Kidney glomerular epithelial cell (primary cell): ENCODE data around the gene GLIPR1L1.
A peak's percentile ranks its signal among the peaks of the same experiment; 100 is the strongest.
"Not testable (repeated sequence)": the region's sequence is repeated elsewhere in the genome, so short reads cannot be mapped to it uniquely, and the experiment has no call there.

Experiments used
- DNase-seq: peaks from one replicate; lab custom pipeline; 2025; lab: John Stamatoyannopoulos, UW

Gene GLIPR1L1

DNA sequence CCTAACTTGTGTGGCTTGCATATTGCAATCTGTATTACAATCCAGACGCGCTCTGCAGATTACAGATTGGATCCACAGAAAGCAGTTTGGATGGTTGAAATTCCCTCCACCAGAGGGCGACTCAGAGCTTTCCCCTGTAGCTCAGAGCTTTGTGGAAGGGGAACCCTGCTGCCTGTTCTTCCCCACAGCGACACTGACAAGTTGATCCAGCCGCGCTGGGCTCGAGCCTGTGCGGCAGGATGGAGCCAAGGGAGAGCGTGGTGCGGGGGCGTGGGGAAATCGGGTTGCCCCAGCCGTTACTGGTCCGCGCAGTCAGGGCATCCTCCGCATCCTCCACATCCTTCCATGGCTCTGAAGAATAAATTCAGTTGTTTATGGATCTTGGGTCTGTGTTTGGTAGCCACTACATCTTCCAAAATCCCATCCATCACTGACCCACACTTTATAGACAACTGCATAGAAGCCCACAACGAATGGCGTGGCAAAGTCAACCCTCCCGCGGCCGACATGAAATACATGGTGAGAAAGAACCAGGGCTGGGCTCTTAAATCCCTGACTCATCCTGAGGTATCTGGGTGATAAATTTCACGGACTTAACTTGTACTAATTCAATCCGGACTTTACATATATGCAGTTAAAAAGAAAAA lies at the start of gene GLIPR1L1:
Gene GLIPR1L1, plus strand, starts transcription at position 287 of the 647 bp plus-strand sequence. Its CDS starts 59 bp downstream, at position 346.
- DNase-seq, result peak; percentile 75

DNA sequence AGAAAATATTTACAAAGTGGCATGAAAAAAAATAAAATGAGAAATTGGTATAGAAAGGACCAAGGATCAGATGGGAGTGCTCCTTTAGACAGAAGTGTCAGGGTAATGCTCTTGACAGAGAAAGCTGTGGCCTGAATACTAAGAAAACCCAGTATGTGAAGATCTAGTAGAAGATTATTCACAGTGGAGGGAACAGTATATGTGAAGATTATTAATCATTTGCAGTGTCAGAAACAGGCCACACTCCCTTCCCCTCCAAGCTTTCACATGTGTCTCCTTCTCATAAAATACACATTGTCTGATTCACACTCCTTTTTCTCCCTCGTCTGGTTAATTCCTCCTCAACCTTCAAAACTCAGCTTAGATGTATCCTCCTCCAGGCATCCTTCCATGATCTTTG lies 45.6 kb upstream of the GLIPR1L1 start:
- DNase-seq, result no peak

- peak; percentile 8 for DNase-seq
These were observed 44.7 kb upstream of the GLIPR1L1 start for GRCh38 chr12:75289753-75290152.

DNA sequence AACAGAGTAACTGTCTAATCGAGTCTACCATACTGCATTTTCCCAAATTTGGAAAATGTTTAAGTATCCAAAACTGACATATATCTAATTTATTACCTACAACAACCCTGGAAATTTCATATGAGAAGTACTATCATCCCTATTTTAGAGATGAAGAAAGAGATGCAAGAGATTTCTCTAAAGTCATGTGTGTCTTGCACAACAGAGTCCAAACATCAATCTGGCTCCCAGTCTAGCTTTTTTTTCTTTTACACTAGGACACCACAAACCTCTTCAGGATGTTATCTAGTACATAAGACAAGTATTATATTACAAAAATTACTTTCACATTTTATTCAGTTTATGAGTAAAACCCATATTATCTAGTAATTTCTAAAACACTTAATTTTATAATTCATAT lies 43.5 kb upstream of the GLIPR1L1 start:
- no peak for DNase-seq

DNA sequence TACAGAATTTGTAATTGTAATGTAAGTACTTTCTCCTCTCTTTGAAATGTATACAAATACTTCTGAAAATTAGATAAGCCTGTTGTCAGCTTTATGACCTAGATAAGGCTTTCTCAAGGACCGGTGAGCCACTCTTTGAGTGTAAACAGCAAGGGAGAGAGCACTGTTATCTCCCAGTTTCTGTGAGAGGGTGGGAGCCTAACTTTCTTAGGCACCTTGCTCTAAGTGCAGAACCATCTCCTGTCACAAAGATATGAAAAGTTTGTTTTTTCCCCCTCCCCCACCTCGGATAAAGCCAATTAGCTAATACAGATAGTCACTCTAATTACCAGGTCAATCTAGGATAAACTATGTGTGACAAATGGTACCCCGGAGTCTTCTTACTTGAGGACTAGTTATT lies 40.1 kb upstream of the GLIPR1L1 start:
- DNase-seq, result no peak

DNA sequence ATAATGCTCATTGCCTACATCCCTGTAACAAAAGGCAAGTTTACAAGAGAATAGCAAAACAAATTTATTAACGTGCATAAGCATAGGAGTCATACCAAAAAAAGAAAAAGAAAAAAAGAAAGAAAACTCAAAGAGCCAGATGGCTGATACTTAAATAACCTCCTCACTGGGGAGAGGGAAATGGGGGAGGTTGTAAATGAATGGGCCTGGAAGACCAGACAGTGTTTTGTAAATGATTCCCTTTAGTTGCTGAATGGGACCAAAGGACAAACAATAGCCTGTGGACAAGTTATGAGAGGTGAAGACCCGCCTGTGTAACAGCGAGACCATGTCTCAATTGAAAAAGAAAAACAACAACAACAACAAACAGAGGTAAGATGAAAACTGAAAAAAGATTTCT lies 39.7 kb upstream of the GLIPR1L1 start:
- DNase-seq, result no peak

GRCh38 chr12:75302225-75302624 lies 32.2 kb upstream of the GLIPR1L1 start:
- no peak for DNase-seq

DNA sequence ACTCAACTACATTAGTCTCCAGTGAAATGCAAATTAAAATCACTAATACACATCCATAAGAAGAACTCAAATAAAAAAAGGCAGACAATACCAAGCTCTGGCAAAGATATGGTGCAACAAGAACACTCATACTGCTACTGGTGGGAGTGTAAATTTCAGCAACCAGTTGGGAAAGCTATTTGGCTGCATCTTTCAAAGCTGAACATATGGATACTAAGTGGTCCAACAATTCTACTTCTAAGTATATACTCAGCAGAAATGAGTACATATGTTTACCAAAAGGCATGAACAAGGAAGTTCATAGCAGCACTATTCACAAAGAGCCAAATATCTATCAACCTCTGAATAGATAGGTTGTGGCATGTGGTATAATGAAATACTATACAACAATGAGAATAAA lies 31.7 kb upstream of the GLIPR1L1 start:
- no peak for DNase-seq

GRCh38 chr12:75305412-75306332 lies 28.8 kb upstream of the GLIPR1L1 start:
- no peak for DNase-seq

GRCh38 chr12:75308279-75308678 lies 26.2 kb upstream of the GLIPR1L1 start:
- DNase-seq, result no peak

GRCh38 chr12:75311369-75311768 lies 23.1 kb upstream of the GLIPR1L1 start:
- DNase-seq, result no peak

DNA sequence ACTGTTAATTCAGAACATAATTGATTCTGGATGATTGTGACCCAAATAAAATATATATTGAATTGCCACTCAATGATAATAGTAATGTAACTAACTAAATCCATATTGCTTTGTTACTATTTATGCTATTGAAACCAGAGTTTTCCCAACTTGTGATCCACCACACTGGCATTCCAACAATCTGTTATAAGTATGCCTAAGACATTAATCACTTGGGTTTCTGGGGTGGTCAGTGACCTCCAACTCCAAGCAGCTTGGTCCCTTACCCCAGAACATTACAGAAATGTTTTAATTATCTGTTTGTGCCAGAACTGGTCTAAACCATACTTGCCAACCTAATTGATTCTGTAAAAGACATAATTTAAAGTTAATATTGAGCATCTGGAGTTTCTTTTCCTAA lies 19.0 kb upstream of the GLIPR1L1 start:
- DNase-seq, result peak; percentile 45

DNA sequence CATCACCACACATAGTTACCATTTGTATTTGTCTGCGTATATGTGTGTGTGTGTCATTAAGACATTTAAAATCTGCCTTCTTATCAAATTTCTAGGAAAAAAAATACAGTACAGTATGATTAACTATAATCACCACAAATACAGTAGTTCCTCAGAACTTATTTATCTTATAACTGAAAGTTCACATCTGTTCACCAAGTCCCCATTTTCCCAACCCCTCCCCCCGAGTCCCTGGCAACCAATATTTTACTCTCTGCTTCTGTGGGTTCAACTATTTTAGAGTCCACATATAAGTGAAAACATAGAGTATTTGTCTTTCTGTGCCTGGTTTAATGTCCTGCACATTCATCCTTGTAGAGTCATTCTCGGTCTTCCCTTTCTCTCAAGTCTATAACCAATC lies 16.7 kb upstream of the GLIPR1L1 start:
- DNase-seq, result no peak

DNA sequence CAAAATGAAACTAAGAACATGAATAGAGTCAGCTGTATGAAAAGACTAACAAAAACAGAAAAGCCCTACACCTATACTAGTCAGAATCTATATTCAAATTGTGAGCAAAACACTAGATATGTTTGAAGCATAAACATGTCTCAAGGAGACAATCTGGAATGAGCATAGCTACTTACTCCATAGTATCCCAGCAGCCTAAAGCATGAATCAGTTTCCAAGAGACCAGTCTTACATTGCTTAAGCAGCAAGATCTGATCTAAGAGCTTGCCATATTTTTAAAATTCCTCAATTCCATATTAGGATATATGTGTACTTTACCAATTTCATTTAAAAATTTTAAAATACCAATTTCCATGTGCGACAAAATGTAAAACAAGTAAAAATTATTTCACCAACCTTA lies 12.0 kb upstream of the GLIPR1L1 start:
- DNase-seq, result no peak

- no peak for DNase-seq
These were observed 10.8 kb upstream of the GLIPR1L1 start for GRCh38 chr12:75323663-75324062.

DNA sequence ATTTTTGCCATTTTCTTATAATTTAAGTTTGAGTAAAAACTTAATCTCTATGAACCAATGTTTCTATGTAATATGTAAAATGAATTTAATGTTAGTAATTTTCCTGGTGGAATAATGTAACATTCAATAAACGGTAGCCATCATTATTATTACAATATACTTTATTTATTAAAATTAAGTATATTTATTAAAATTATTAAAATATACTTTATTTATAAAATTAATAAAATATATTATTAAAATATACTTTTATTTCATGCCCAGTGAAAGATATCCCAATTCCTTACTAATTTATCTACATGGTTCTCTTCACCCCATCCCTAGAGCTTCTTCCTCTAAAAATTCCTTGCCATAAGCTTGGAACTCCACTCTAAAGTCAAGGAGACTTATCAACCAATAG lies 6.8 kb upstream of the GLIPR1L1 start:
- DNase-seq, result no peak

GRCh38 chr12:75329918-75330826 lies 4.3 kb upstream of the GLIPR1L1 start, which contains the start of gene CAPS2:
TSS of gene CAPS2 (minus strand) at chr12:75330324. CDS start at chr12:75326498, 3,826 bp downstream.
- DNase-seq, result peak; percentile 66

DNA sequence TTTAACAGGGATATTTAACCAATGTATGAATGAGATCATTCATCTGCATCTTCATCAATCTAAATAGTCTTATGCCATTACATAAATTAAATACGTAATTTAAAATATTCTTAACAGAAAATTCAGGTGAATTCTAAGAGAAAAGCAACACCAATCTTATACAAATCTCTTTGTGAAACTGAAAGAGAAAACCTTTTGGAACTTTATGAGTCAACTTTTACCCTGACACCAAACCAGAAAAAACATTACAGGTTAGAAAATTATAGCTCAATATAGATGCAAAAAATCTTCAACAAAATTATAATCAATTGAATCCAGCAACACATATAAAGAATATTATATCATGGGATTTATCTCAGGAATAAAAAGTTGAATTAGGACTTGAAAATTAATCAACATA lies 3.4 kb downstream of the GLIPR1L1 start:
- DNase-seq, result no peak

- DNase-seq, result no peak
These were observed 7.4 kb downstream of the GLIPR1L1 start for GRCh38 chr12:75341873-75342272.

DNA sequence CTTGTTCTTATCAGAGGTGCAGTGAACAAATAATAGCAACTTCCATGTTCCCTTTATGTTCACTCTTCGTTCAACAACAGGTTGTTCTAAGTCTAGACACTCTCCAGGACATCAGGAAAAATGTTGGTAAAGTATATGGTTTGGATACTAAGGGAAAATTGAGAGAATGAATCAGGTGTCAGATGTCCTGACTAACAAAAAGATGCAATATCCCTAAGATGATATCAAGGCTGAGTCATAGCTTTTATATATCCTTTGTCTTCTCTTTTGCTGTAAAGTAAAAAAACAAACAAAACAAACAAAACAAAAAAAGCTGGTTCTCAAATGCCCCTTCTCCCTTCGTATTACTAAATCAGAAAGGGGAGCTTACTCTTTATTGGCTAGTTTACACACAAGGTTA lies 11.1 kb downstream of the GLIPR1L1 start:
- no peak for DNase-seq

GRCh38 chr12:75346215-75346614 lies 11.7 kb downstream of the GLIPR1L1 start:
- DNase-seq, result not testable (repeated sequence)

GRCh38 chr12:75349946-75350345 lies 15.5 kb downstream of the GLIPR1L1 start:
- DNase-seq, result no peak
